Measurements from ENCODE around the gene DAPK3.

DAPK3 gene

GRCh38 chr19:3984584-3984907 is 13.6 kb upstream of the DAPK3 start:
- peak overlapping the region; percentile 76 for H3K4me2 ChIP-seq (ENCODE audit: low read depth, low read length)
- H3F3A ChIP-seq (ENCODE audit: insufficient read depth, low read length): peaks cover 83% of the 10 kb centered on the region
- H3K36me3 ChIP-seq (replicated peaks; ENCODE audit: insufficient read depth, low read length): peaks cover 51% of the 10 kb centered on the region
- H3K4me1 ChIP-seq (ENCODE audit: low read length): peaks cover 13% of the 10 kb centered on the region
- no peaks in the 10 kb centered on the region for H3K9me2 ChIP-seq (replicated peaks; ENCODE audit: insufficient read depth, low read length)
- peak overlapping the region; percentile 88 for H3K4me3 ChIP-seq (ENCODE audit: low read length)
- H3K27me3 ChIP-seq (replicated peaks; ENCODE audit: insufficient read depth, low read length): no peaks in the 10 kb centered on the region
- peak; percentile 44 for DNase-seq
- H3K27ac ChIP-seq (ENCODE audit: low read length): peak overlapping the region; percentile 59
- no peak overlapping the region for H2AFZ ChIP-seq (ENCODE audit: low read length)
- peak overlapping the region; percentile 85 for H3K9ac ChIP-seq (ENCODE audit: low read length)
- no peaks in the 10 kb centered on the region for H3K9me3 ChIP-seq (replicated peaks; ENCODE audit: insufficient read depth, low read length)
- peaks cover 58% of the 10 kb centered on the region for H3K79me2 ChIP-seq (ENCODE audit: low read length)
- no peak for TF ChIP-seq EZH2phosphoT487 (IDR thresholded peaks at IDR 0.05; ENCODE audit: low read length)
- no peak for TF ChIP-seq CTCF (IDR thresholded peaks at IDR 0.05; ENCODE audit: low read length)
- no peak for TF ChIP-seq EZH2 (optimal IDR thresholded peaks at IDR 0.05; ENCODE audit: low read depth, low read length)
- H4K20me1 ChIP-seq (ENCODE audit: insufficient read depth, low read length): peaks cover 52% of the 10 kb centered on the region

DNA sequence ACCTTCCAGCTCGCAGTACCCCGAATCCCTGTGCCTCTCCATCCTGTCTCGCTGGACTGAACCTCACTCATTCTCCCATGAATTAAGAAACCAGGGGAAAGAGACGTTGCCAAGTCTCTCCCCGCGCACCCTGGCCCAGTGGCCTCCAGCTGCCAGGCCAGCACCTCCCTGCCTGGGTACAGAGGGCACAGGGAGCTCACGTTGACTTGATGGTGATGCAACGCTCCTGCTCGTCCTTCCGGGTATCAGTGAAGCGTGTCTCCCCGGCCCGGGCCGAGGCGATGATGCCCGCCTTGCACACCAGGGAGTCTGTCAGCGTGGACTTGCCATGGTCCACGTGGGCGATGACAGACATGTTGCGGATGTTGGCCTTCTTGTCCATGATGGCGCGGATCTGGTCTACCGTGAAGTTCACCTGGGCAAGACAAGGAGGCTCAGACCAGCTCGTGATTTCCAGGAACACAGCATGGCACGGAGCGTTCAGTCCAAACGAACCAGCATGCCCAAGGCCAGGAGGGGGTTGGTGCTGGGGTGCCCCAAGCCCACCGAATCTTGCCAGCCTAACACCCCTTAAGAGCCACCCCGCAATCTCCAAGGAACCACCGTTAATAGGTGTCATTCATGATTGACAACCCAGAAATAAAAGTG is 13.2 kb upstream of the DAPK3 start:
- peaks cover 83% of the 10 kb centered on the region for H3F3A ChIP-seq (ENCODE audit: insufficient read depth, low read length)
- peaks cover 56% of the 10 kb centered on the region for H3K36me3 ChIP-seq (replicated peaks; ENCODE audit: insufficient read depth, low read length)
- peaks cover 57% of the 10 kb centered on the region for H4K20me1 ChIP-seq (ENCODE audit: insufficient read depth, low read length)

DNA sequence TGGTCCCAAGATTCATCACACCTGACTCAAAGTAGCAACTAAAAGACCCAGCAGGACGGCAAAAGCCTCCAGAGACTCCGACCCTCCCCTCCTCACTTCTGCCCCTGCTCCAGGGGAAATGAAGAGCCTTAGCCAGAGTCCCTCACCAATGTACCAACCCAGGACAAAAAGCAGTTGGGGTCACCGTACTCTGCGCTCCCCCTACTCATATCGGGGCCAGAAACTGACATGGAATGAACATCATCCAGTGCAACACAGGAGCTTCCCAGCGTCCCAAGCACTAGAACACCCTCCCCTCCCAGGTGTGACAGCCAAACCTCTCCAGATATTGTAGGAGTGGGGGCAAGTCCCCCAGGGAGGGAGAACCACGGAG is 12.6 kb upstream of the DAPK3 start:
- Histone ChIP-seq H3K4me1 (ENCODE audit: low read length) (peaks cover 13% of the 10 kb centered on the region), H3K36me3 (replicated peaks; ENCODE audit: insufficient read depth, low read length) (peaks cover 59% of the 10 kb centered on the region), H3K9me3 (replicated peaks; ENCODE audit: insufficient read depth, low read length) (no peaks in the 10 kb centered on the region), H3K27ac (ENCODE audit: low read length) (no peak overlapping the region; the same call in 1 of the 2 replicates), H3K79me2 (ENCODE audit: low read length) (peaks cover 66% of the 10 kb centered on the region), H3K9me2 (replicated peaks; ENCODE audit: insufficient read depth, low read length) (no peaks in the 10 kb centered on the region), H3F3A (ENCODE audit: insufficient read depth, low read length) (peaks cover 85% of the 10 kb centered on the region), H4K20me1 (ENCODE audit: insufficient read depth, low read length) (peaks cover 60% of the 10 kb centered on the region), H3K4me2 (ENCODE audit: low read depth, low read length) (peak overlapping the region; percentile 76), H3K4me3 (ENCODE audit: low read length) (peak overlapping the region; percentile 88), H3K27me3 (replicated peaks; ENCODE audit: insufficient read depth, low read length) (no peaks in the 10 kb centered on the region), H3K9ac (ENCODE audit: low read length) (peak overlapping the region; percentile 85; the same call in 1 of the 2 replicates), H2AFZ (ENCODE audit: low read length) (no peak overlapping the region)
- TF ChIP-seq EZH2 (optimal IDR thresholded peaks at IDR 0.05; ENCODE audit: low read depth, low read length): no peak
- no peak for TF ChIP-seq CTCF (IDR thresholded peaks at IDR 0.05; ENCODE audit: low read length)
- TF ChIP-seq EZH2phosphoT487 (IDR thresholded peaks at IDR 0.05; ENCODE audit: low read length): no peak
- DNase-seq: no peak

More for the DNA sequence above, 13.2 kb upstream of the DAPK3 start:
- no peak overlapping the region for H2AFZ ChIP-seq (ENCODE audit: low read length)
- H3K9me3 ChIP-seq (replicated peaks; ENCODE audit: insufficient read depth, low read length): no peaks in the 10 kb centered on the region
- peaks cover 63% of the 10 kb centered on the region for H3K79me2 ChIP-seq (ENCODE audit: low read length)
- peaks cover 13% of the 10 kb centered on the region for H3K4me1 ChIP-seq (ENCODE audit: low read length)
- no peaks in the 10 kb centered on the region for H3K27me3 ChIP-seq (replicated peaks; ENCODE audit: insufficient read depth, low read length)
- peak overlapping the region; percentile 85 for H3K9ac ChIP-seq (ENCODE audit: low read length)
- H3K4me2 ChIP-seq (ENCODE audit: low read depth, low read length): peak overlapping the region; percentile 76
- peak overlapping the region; percentile 59; the same call in 1 of the 2 replicates for H3K27ac ChIP-seq (ENCODE audit: low read length)
- H3K9me2 ChIP-seq (replicated peaks; ENCODE audit: insufficient read depth, low read length): no peaks in the 10 kb centered on the region
- peak overlapping the region; percentile 88 for H3K4me3 ChIP-seq (ENCODE audit: low read length)
- TF ChIP-seq EZH2phosphoT487 (IDR thresholded peaks at IDR 0.05; ENCODE audit: low read length): no peak
- TF ChIP-seq EZH2 (optimal IDR thresholded peaks at IDR 0.05; ENCODE audit: low read depth, low read length): no peak
- no peak for TF ChIP-seq CTCF (IDR thresholded peaks at IDR 0.05; ENCODE audit: low read length)
- peak; percentile 38 for DNase-seq
